ENCODE data around the gene RNASEH2A. TPM values are rescaled to one million over a fixed set of nuclear protein-coding genes. Genes with fewer than 3 reads are reported as not detected.
A peak's percentile ranks its signal among the peaks of the same experiment; 100 is the strongest.

The RNASEH2A gene
- 38.9 TPM for polyA plus RNA-seq (2013, experiment 1 of 2)
- polyA plus RNA-seq (2013, experiment 2 of 2): 30.3 TPM

DNA sequence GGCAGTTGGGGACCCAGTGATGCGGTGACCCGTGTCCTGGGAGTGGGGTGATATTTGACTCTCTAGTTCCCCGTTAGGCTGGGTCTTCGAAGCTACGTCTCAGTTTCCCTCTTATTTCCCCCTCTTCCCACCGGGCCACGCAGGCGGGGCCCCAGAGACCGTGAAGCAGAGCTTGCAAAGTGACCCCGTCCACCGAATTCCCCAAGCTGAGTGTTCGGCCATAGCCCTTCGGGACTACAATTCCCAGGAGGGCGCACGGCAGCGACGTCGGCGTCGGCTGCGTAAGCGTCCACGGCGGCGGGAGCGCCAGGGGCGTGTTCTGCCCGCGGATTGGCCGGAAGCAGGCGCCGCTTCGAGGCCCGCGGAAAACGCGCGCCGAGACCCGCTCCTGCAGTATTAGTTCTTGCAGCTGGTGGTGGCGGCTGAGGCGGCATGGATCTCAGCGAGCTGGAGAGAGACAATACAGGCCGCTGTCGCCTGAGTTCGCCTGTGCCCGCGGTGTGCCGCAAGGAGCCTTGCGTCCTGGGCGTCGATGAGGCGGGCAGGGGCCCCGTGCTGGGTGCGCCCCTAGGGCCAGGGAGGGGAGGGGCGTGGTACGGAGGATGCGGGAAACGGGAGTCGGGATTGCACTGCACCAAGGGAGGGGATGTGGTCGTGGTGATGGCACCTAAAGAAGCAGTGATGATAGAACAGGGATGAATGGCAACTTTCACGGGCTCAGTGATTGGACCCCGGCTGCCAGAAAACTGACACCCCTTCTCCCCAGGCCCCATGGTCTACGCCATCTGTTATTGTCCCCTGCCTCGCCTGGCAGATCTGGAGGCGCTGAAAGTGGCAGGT lies at the start of gene RNASEH2A:
Gene RNASEH2A (plus strand): TSS at position 343 of the 840 bp plus-strand sequence. CDS start 90 bp downstream, at position 433.
- peak within 1 kb of the TSS; percentile 29 for H3K27ac ChIP-seq (ENCODE audit: low read depth, low read length, severe bottlenecking)
- 5% methylated on average over 55 to 62 of the region's 66 CpGs for WGBS, 2 experiments (ENCODE audit: insufficient coverage in 2 of 2)
- H3K4me1 ChIP-seq (ENCODE audit: control insufficient read depth, insufficient read depth, low read length, poor library complexity, severe bottlenecking): peaks cover 13% of the 10 kb centered on the region
- no peaks in the 10 kb centered on the region for H3K9me3 ChIP-seq (ENCODE audit: control insufficient read depth, low read length)
- H3K36me3 ChIP-seq (ENCODE audit: control insufficient read depth, insufficient read depth, low read length): peaks cover 37% of the 10 kb centered on the region
- H3K4me3 ChIP-seq (ENCODE audit: extremely low read depth, insufficient read depth, low read length, poor library complexity, severe bottlenecking): peak within 1 kb of the TSS; percentile 79

DNA sequence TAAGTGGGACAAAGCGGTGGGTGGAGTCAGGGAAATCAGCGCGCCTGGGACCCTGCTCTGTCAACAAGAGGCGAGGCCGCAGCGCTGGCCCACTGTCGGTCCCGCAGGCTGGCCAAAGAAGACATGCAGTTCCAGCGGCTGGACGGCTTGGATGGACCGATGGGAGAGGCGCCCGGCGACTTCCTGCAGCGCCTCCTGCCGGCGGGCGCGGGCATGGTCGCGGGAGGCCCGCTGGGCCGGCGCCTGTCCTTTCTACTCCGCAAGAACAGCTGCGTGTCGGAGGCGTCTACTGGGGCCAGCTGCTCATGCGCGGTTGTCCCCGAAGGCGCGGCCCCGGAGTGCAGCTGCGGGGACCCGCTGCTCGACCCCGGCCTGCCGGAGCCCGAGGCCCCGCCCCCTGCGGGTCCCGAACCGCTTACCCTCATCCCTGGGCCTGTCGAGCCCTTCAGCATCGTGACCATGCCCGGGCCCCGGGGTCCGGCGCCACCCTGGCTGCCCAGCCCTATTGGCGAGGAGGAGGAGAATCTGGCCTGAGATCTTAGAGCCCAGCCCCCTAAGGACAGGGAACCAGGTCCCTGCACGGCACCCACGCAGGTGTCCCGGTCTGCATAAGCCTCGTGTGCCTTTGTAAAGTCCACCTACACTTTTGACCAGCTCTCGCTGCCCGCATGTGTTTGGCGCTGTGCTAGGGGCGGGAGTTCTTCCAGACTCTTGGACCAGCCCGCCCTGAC lies 48.7 kb upstream of the RNASEH2A start:
- WGBS, 2 experiments (ENCODE audit: insufficient coverage in 2 of 2): 13 to 14% methylated on average over 44 to 50 of the region's 60 CpGs
- H3K36me3 ChIP-seq (ENCODE audit: control insufficient read depth, insufficient read depth, low read length): no peaks in the 10 kb centered on the region
- H3K4me1 ChIP-seq (ENCODE audit: control insufficient read depth, insufficient read depth, low read length, poor library complexity, severe bottlenecking): no peaks in the 10 kb centered on the region
- no peaks in the 10 kb centered on the region for H3K9me3 ChIP-seq (ENCODE audit: control insufficient read depth, low read length)
- H3K4me3 ChIP-seq (ENCODE audit: extremely low read depth, insufficient read depth, low read length, poor library complexity, severe bottlenecking): peak overlapping the region; percentile 25
- H3K27ac ChIP-seq (ENCODE audit: low read depth, low read length, severe bottlenecking): no peak overlapping the region

DNA sequence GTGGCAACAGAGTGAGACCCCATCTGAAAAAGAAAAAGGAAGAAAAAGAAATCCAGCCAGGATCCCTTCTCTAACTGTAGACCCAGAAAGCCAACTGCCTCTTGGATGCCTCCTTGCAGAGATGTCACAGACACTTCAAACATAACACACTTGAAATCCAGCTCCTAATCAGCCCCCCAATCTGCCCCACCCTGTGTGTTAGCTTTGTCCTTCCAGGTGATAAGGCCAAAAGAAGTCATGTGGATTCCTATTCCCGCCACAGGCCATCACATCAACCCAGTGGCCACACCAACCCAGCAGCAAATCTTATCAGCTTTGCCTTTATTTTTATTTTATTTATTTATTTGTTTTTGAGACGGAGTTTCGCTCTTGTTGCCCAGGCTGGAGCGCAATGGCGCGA lies 46.7 kb upstream of the RNASEH2A start:
- Histone ChIP-seq H3K9me3 (ENCODE audit: control insufficient read depth, low read length) (no peaks in the 10 kb centered on the region), H3K36me3 (ENCODE audit: control insufficient read depth, insufficient read depth, low read length) (peaks cover 4% of the 10 kb centered on the region), H3K27ac (ENCODE audit: low read depth, low read length, severe bottlenecking) (no peak overlapping the region), H3K4me1 (ENCODE audit: control insufficient read depth, insufficient read depth, low read length, poor library complexity, severe bottlenecking) (no peaks in the 10 kb centered on the region), H3K4me3 (ENCODE audit: extremely low read depth, insufficient read depth, low read length, poor library complexity, severe bottlenecking) (no peak overlapping the region)
- no CpG with 5 or more reads among the region's 6 CpGs for WGBS, 2 experiments (ENCODE audit: insufficient coverage in 2 of 2)

DNA sequence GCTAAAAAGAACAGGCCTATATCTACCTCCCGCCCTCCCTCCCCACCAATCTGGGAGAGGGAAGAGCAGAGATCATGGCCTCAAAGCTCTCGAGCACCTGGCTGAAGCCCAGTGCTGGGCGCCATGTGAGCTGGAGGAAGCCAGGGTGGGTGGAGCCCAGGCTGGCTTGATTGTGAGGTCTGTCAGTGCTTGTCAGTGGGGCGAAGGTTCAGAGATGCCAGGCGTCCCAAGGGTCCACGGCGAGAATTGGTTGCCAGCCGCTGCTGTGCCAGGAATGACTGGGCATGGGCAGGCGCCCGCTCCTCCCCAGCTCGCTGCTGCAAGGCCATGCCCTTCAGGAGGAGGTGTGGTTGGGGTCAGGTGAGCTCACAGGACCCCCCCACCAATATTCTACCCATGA lies 43.3 kb upstream of the RNASEH2A start:
- Histone ChIP-seq H3K4me1 (ENCODE audit: control insufficient read depth, insufficient read depth, low read length, poor library complexity, severe bottlenecking) (no peaks in the 10 kb centered on the region), H3K9me3 (ENCODE audit: control insufficient read depth, low read length) (no peaks in the 10 kb centered on the region), H3K27ac (ENCODE audit: low read depth, low read length, severe bottlenecking) (no peak overlapping the region), H3K36me3 (ENCODE audit: control insufficient read depth, insufficient read depth, low read length) (peaks cover 4% of the 10 kb centered on the region), H3K4me3 (ENCODE audit: extremely low read depth, insufficient read depth, low read length, poor library complexity, severe bottlenecking) (no peak overlapping the region)
- 96 to 100% methylated on average over 4 to 9 of the region's 11 CpGs for WGBS, 2 experiments (ENCODE audit: insufficient coverage in 2 of 2)

DNA sequence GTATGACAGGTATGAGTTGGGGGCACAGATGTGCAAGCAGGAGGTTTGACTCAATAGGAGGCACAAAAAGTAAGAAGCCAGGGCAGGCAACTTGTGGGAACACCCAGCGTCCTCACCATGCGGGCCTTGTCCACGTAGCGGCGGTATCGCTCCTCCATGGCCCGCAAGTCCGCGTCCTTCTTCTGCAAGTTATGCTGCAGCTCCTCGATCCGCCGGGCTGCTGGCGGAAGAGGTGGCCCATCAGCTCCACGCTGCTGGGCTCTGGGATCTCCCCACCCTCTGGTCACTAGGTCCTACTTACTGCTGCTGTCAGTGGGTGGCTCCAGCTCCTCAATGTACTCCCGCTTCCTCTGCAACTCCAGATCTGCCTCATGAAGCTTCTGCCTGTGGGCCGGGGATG lies 41.7 kb upstream of the RNASEH2A start:
- H3K4me1 ChIP-seq (ENCODE audit: control insufficient read depth, insufficient read depth, low read length, poor library complexity, severe bottlenecking): no peaks in the 10 kb centered on the region
- WGBS, 2 experiments (ENCODE audit: insufficient coverage in 2 of 2): 97 to 99% methylated on average over 16 of the region's 16 CpGs
- H3K9me3 ChIP-seq (ENCODE audit: control insufficient read depth, low read length): no peaks in the 10 kb centered on the region
- peaks cover 4% of the 10 kb centered on the region for H3K36me3 ChIP-seq (ENCODE audit: control insufficient read depth, insufficient read depth, low read length)
- no peak overlapping the region for H3K27ac ChIP-seq (ENCODE audit: low read depth, low read length, severe bottlenecking)
- H3K4me3 ChIP-seq (ENCODE audit: extremely low read depth, insufficient read depth, low read length, poor library complexity, severe bottlenecking): no peak overlapping the region

DNA sequence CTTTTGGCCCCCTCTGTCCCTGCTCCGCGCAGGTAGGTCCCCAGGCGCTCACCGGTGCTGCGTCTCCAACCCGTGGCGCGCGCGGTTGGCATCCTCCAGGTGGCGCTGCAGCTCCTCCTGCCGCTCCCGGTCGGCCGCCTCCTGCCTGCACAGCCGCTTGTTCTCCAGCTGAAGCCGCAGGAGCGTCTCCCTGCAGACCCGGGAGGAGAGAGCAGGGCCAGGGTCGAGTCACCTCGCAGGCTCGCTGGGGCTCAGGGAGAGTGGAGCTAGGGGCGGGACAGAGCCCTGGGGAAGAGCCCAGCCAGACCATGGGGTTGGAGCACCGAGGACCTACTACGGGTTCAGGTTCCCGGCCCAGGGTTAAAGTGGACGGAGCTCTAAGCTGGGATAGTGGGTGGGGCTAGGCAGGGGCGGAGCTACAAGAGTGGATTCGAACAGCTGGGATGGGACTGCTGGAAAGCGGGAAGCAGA lies 40.3 kb upstream of the RNASEH2A start:
- peak overlapping the region; percentile 57 for H3K27ac ChIP-seq (ENCODE audit: low read depth, low read length, severe bottlenecking)
- H3K36me3 ChIP-seq (ENCODE audit: control insufficient read depth, insufficient read depth, low read length): peaks cover 4% of the 10 kb centered on the region
- H3K4me3 ChIP-seq (ENCODE audit: extremely low read depth, insufficient read depth, low read length, poor library complexity, severe bottlenecking): peak overlapping the region; percentile 37
- H3K9me3 ChIP-seq (ENCODE audit: control insufficient read depth, low read length): no peaks in the 10 kb centered on the region
- WGBS, 2 experiments (ENCODE audit: insufficient coverage in 2 of 2): 5 to 6% methylated on average over 21 to 30 of the region's 30 CpGs
- no peaks in the 10 kb centered on the region for H3K4me1 ChIP-seq (ENCODE audit: control insufficient read depth, insufficient read depth, low read length, poor library complexity, severe bottlenecking)

DNA sequence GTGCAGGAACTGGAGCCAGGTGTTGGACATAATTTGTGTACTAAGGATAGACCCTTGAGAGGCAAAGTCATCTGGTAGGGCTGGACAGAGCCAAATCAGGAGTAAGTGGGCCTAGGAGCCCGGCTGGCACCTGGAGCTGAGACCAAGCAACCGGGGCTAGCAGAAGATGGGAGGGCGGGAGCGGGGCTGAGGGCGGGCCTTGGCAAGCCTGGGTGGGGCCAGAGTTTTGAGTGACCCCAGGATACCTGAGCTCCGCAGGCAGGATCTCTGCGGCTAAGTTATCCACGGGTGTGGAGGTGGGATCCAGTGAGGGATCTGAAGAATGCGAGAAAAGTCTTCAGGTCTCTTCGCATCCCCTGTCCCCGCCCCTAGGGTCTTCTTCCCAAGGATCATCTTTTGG lies 39.2 kb upstream of the RNASEH2A start:
- 88 to 90% methylated on average over 9 to 11 of the region's 11 CpGs for WGBS, 2 experiments (ENCODE audit: insufficient coverage in 2 of 2)
- Histone ChIP-seq H3K36me3 (ENCODE audit: control insufficient read depth, insufficient read depth, low read length) (peaks cover 4% of the 10 kb centered on the region), H3K4me3 (ENCODE audit: extremely low read depth, insufficient read depth, low read length, poor library complexity, severe bottlenecking) (no peak overlapping the region), H3K27ac (ENCODE audit: low read depth, low read length, severe bottlenecking) (no peak overlapping the region), H3K9me3 (ENCODE audit: control insufficient read depth, low read length) (no peaks in the 10 kb centered on the region), H3K4me1 (ENCODE audit: control insufficient read depth, insufficient read depth, low read length, poor library complexity, severe bottlenecking) (no peaks in the 10 kb centered on the region)

DNA sequence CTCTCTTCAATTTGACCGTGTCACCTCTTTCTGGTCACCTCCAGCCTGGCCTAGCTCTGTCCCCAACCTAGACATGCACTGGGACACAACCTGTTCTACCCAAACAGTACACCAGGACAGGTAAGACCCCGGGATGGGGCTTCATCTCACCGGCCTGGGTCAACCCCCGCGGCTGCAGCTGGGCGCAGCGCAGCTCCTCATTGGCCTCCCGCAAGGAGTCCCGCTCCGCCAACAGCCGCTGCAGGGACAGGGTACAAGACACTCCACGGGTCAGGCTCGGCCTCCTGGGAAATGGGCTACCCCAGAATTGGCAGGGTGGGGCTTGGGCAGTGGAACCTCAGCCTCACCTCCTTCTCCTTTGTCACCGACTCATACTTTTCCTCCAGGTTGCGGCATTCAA lies 38.7 kb upstream of the RNASEH2A start:
- Histone ChIP-seq H3K4me3 (ENCODE audit: extremely low read depth, insufficient read depth, low read length, poor library complexity, severe bottlenecking) (no peak overlapping the region), H3K9me3 (ENCODE audit: control insufficient read depth, low read length) (no peaks in the 10 kb centered on the region), H3K36me3 (ENCODE audit: control insufficient read depth, insufficient read depth, low read length) (peaks cover 4% of the 10 kb centered on the region), H3K27ac (ENCODE audit: low read depth, low read length, severe bottlenecking) (no peak overlapping the region), H3K4me1 (ENCODE audit: control insufficient read depth, insufficient read depth, low read length, poor library complexity, severe bottlenecking) (peaks cover 4% of the 10 kb centered on the region)
- 94 to 98% methylated on average over 10 to 13 of the region's 15 CpGs for WGBS, 2 experiments (ENCODE audit: insufficient coverage in 2 of 2)

DNA sequence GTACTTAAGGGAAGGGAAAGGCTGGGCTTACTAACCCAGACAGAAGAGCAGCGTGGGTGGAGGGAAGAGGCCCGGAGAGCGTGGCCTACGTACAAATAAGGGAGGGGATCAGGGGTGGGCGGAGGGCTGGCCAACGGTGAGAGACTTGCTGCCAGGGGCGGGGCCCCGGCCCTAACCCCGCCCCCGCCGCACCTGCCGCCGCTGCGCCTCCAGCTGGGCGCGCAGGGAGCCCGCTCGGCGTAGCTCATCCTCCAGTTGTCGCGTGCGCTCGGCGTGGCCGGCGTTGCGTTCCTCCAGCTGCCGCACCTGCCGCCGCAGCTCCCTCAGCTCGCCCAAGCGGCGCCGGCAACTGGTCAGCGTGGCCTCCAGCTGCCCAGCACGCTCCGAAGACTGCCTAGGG lies 36.7 kb upstream of the RNASEH2A start:
- WGBS, 2 experiments (ENCODE audit: insufficient coverage in 2 of 2): 9 to 21% methylated on average over 20 to 32 of the region's 37 CpGs
- Histone ChIP-seq H3K36me3 (ENCODE audit: control insufficient read depth, insufficient read depth, low read length) (peaks cover 7% of the 10 kb centered on the region), H3K4me3 (ENCODE audit: extremely low read depth, insufficient read depth, low read length, poor library complexity, severe bottlenecking) (no peak overlapping the region), H3K9me3 (ENCODE audit: control insufficient read depth, low read length) (no peaks in the 10 kb centered on the region), H3K4me1 (ENCODE audit: control insufficient read depth, insufficient read depth, low read length, poor library complexity, severe bottlenecking) (peaks cover 13% of the 10 kb centered on the region), H3K27ac (ENCODE audit: low read depth, low read length, severe bottlenecking) (no peak overlapping the region)

DNA sequence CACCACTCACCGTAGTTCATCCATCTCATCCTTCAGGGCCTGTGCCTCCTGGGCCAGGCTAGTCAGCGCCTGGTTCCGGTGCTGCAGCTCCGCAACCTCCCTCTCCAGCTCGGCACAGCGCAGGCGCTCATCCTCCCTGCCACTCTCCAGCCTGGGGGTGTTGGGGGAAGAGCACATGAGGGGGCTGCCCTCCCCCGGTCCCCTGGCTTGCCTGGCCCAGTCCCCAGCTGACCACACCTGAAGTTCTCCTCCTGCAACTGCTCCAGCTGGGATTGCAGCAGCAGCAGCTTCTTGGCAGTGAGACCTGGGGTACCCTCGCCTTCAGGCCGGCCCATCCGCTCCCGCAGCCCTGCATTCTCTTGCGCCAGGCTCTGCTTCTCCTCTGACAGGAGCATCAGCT lies 35.5 kb upstream of the RNASEH2A start:
- 100% methylated on average over 6 of the region's 13 CpGs for WGBS, 2 experiments (ENCODE audit: insufficient coverage in 2 of 2)

More for the DNA sequence above, 35.5 kb upstream of the RNASEH2A start:
- Histone ChIP-seq H3K4me3 (ENCODE audit: extremely low read depth, insufficient read depth, low read length, poor library complexity, severe bottlenecking) (no peak overlapping the region), H3K27ac (ENCODE audit: low read depth, low read length, severe bottlenecking) (no peak overlapping the region), H3K36me3 (ENCODE audit: control insufficient read depth, insufficient read depth, low read length) (peaks cover 7% of the 10 kb centered on the region), H3K4me1 (ENCODE audit: control insufficient read depth, insufficient read depth, low read length, poor library complexity, severe bottlenecking) (peaks cover 13% of the 10 kb centered on the region), H3K9me3 (ENCODE audit: control insufficient read depth, low read length) (no peaks in the 10 kb centered on the region)

All from mesodermal cell (in vitro differentiated cells).